HCT116 (cell line): ENCODE measurements around the gene H19. TPM values are rescaled to one million over a fixed set of nuclear protein-coding genes. Genes with fewer than 3 reads are reported as not detected.

Source experiments
- ATAC-seq: fragments of 200-7000 bp; cut with Tn5 transposase; 2 replicates; pipeline ENCODE4 v1.9.1; 2020; ENCODE audit warnings: mild to moderate bottlenecking, moderate library complexity
- BruUV-seq: library from RNA; stranded (reverse); fragments of 400-500 nt; replicated peaks from 2 replicates; lab custom pipeline; 2021; lab: Mats Ljungman, UMichigan
- CTCF ChIA-PET: fragments of 300-600 bp; sonication (Branson Sonifier 250); formaldehyde crosslinking; loops from one replicate; lab custom pipeline; 2021; ENCODE audit warnings: antibody characterized with exemption; lab: Charles Lee
- POLR2A ChIA-PET: fragments of 300-600, 350-600 bp; sonication (Branson Sonifier 250); formaldehyde crosslinking; loops from one replicate; lab custom pipeline; 2021; ENCODE audit warnings: antibody characterized with exemption; lab: Charles Lee
- RAD21 ChIA-PET, 2 experiments: fragments of 300-600 bp; sonication (Branson Sonifier 250); formaldehyde crosslinking; loops; one replicate each; lab custom pipeline; 2023; ENCODE audit warnings: low total read pairs in 2 of 2; ENCODE audit not compliant: uncharacterized antibody in 2 of 2, unreplicated experiment in 2 of 2, low non-redundant PET in 1 of 2; lab: Charles Lee
- DNase-seq: peaks from one replicate; pipeline ENCODE4 v3.0.0-alpha.2; 2010; ENCODE audit warnings: low read depth, low spot score
- H2AFZ ChIP-seq: fragments of 200-600 bp; shearing (Covaris generic), sonication (generic); 2 replicates; pipeline ENCODE4 v1.6.1; 2017; ENCODE audit warnings: low read depth, mixed run types, mixed read lengths, antibody characterized with exemption, low read length; ENCODE audit not compliant: poor library complexity, severe bottlenecking
- H3K27ac ChIP-seq: 2 replicates; pipeline ENCODE4 v1.5.1; 2012; ENCODE audit warnings: low read depth, low read length
- H3K27me3 ChIP-seq: fragments of 200-600 bp; sonication (generic); 2 replicates; pipeline ENCODE4 v1.6.1; 2016; ENCODE audit warnings: mixed run types, low read length, mixed read lengths; ENCODE audit not compliant: insufficient read depth
- H3K36me3 ChIP-seq, 2 experiments: fragments of 200-500 bp in 1 of 2; fragments of 200-600 bp in 1 of 2; sonication (Bioruptor generic) in 1 of 2; sonication (generic) in 1 of 2; 2 replicates each; pipeline versions ENCODE4 v1.5.1 to v1.6.1; 2014 to 2016; ENCODE audit warnings: low read length in 2 of 2, inconsistent platforms in 1 of 2, mixed read lengths in 1 of 2, mixed run types in 1 of 2; ENCODE audit not compliant: insufficient read depth in 2 of 2, control insufficient read depth in 1 of 2
- H3K4me1 ChIP-seq, 2 experiments: fragments of 200-600 bp in 1 of 2; sonication (generic) in 1 of 2; 2 replicates each; pipeline versions ENCODE4 v1.5.1 to v1.6.1; 2012 to 2017; ENCODE audit warnings: low read length in 2 of 2, inconsistent platforms in 1 of 2, mild to moderate bottlenecking in 1 of 2, mixed read lengths in 1 of 2, mixed run types in 1 of 2, moderate library complexity in 1 of 2; ENCODE audit not compliant: insufficient read depth in 2 of 2, control insufficient read depth in 1 of 2
- H3K4me2 ChIP-seq: fragments of 200-600 bp; sonication (generic); 2 replicates; pipeline ENCODE4 v1.6.1; 2017; ENCODE audit warnings: mixed run types, low read length, mixed read lengths
- H3K4me3 ChIP-seq, 2 experiments: fragments of 200-600 bp in 1 of 2; sonication (generic) in 1 of 2; replicated peaks in 1 of 2; 2 replicates each; pipeline ENCODE4 v1.5.1; 2011 to 2016; ENCODE audit warnings: low read length in 2 of 2, control low read depth in 1 of 2, low read depth in 1 of 2, mild to moderate bottlenecking in 1 of 2, mixed read lengths in 1 of 2, mixed run types in 1 of 2
- H3K79me2 ChIP-seq: fragments of 200-600 bp; sonication (generic); 2 replicates; pipeline ENCODE4 v1.6.1; 2017; ENCODE audit warnings: mild to moderate bottlenecking, mixed run types, low read length, moderate library complexity, mixed read lengths; ENCODE audit not compliant: insufficient read depth
- H3K9ac ChIP-seq: fragments of 200-600 bp; sonication (generic); 2 replicates; pipeline ENCODE4 v1.6.1; 2016; ENCODE audit warnings: low read length, mixed read lengths
- H3K9me2 ChIP-seq: fragments of 200-600 bp; sonication (generic), shearing (Covaris generic); 2 replicates; pipeline ENCODE4 v1.6.1; 2017; ENCODE audit warnings: mixed run types, mild to moderate bottlenecking, moderate library complexity; ENCODE audit not compliant: insufficient read depth
- H3K9me3 ChIP-seq, 2 experiments: fragments of 200-500 bp in 1 of 2; fragments of 200-600 bp in 1 of 2; sonication (Bioruptor generic) in 1 of 2; sonication (generic) in 1 of 2; 2 replicates each; pipeline ENCODE4 v1.6.1; 2014 to 2017; ENCODE audit warnings: low read length in 2 of 2, mixed read lengths in 2 of 2, inconsistent platforms in 1 of 2, low read depth in 1 of 2, mild to moderate bottlenecking in 1 of 2, mixed run types in 1 of 2, moderate library complexity in 1 of 2; ENCODE audit not compliant: control insufficient read depth in 1 of 2, insufficient read depth in 1 of 2
- H4K20me1 ChIP-seq: fragments of 200-600 bp; sonication (generic), shearing (Covaris generic); 2 replicates; pipeline ENCODE4 v1.6.1; 2017; ENCODE audit warnings: mixed run types, mild to moderate bottlenecking, moderate library complexity; ENCODE audit not compliant: insufficient read depth
- CBX3 ChIP-seq: IDR thresholded peaks from 2 replicates; pipeline ENCODE4 v1.6.1; 2012; ENCODE audit warnings: low read depth
- CTCF ChIP-seq, 3 experiments: fragments of 200-600 bp in 1 of 3; sonication (generic) in 1 of 3; IDR thresholded peaks in 2 of 3; conservative IDR thresholded peaks in 1 of 3; 2 replicates each; pipeline ENCODE4 v1.5.1; 2012 to 2017; ENCODE audit warnings: low read depth in 2 of 3, low read length in 2 of 3, antibody characterized with exemption in 1 of 3, borderline replicate concordance in 1 of 3, control low read depth in 1 of 3, mild to moderate bottlenecking in 1 of 3, mixed read lengths in 1 of 3, mixed run types in 1 of 3, moderate library complexity in 1 of 3; ENCODE audit not compliant: insufficient read depth in 1 of 3
- ELF1 ChIP-seq: IDR thresholded peaks from 2 replicates; pipeline ENCODE4 v1.6.1; 2012; ENCODE audit warnings: low read depth, borderline replicate concordance
- EZH2 ChIP-seq: fragments of 200-600 bp; sonication (generic); IDR thresholded peaks from 2 replicates; pipeline ENCODE4 v1.6.1; 2017; ENCODE audit warnings: antibody characterized with exemption, mixed run types
- EZH2phosphoT487 ChIP-seq: fragments of 200-600 bp; IDR thresholded peaks from 2 replicates; pipeline ENCODE4 v1.6.1; 2018; ENCODE audit warnings: antibody characterized with exemption, borderline replicate concordance
- FOSL1 ChIP-seq: IDR thresholded peaks from 2 replicates; pipeline ENCODE4 v1.6.1; 2012; ENCODE audit warnings: low read depth
- MAX ChIP-seq: IDR thresholded peaks from 2 replicates; pipeline ENCODE4 v1.6.1; 2012
- POLR2AphosphoS5 ChIP-seq: IDR thresholded peaks from 2 replicates; pipeline ENCODE4 v1.6.1; 2011; ENCODE audit warnings: mild to moderate bottlenecking, low read depth, low read length, moderate library complexity
- RAD21 ChIP-seq: IDR thresholded peaks from 2 replicates; pipeline ENCODE4 v1.6.1; 2012; ENCODE audit warnings: low read depth, mild to moderate bottlenecking
- SIN3A ChIP-seq: IDR thresholded peaks from 2 replicates; pipeline ENCODE4 v1.6.1; 2012; ENCODE audit warnings: low read depth
- SRF ChIP-seq: IDR thresholded peaks from 2 replicates; pipeline ENCODE4 v1.6.1; 2012; ENCODE audit warnings: low read depth
- TCF7L2 ChIP-seq: IDR thresholded peaks from 2 replicates; pipeline ENCODE4 v1.7.0; 2011; ENCODE audit warnings: borderline replicate concordance, inconsistent platforms; ENCODE audit not compliant: insufficient read depth, insufficient read length; ENCODE audit errors: extremely low read depth
- ZBTB33 ChIP-seq: IDR thresholded peaks from 2 replicates; pipeline ENCODE4 v1.6.1; 2011; ENCODE audit warnings: mild to moderate bottlenecking, low read length, moderate library complexity; ENCODE audit not compliant: insufficient replicate concordance; ENCODE audit errors: extremely low read depth
- ZNF274 ChIP-seq: fragments of 200-500 bp; sonication (Bioruptor generic); IDR thresholded peaks from 2 replicates; pipeline ENCODE4 v1.6.1; 2014; ENCODE audit warnings: mild to moderate bottlenecking, low read depth, low read length, inconsistent platforms
- intact Hi-C: fragments of 100-400 bp; cut with micrococcal nuclease; formaldehyde crosslinking; loops from 2 replicates; pipeline ENCODE4 v1.10.0; 2022
- total RNA-seq: library from RNA; stranded (reverse); gene quantifications from one replicate; pipeline ENCODE4 v1.2.1, GENCODE V29; 2021; ENCODE audit not compliant: unreplicated experiment

Gene H19
- total RNA-seq, 1 experiment from 2014 or later, result 10.5 TPM

GRCh38 chr11:1964348-1964747 is 33.3 kb downstream of the H19 start:
- no peak overlapping the region for H3K9ac ChIP-seq
- H4K20me1 ChIP-seq, result no peaks in the 10 kb centered on the region
- H3K36me3 ChIP-seq, result no peaks in the 10 kb centered on the region
- no peaks in the 10 kb centered on the region for H3K9me3 ChIP-seq
- H2AFZ ChIP-seq, result no peak overlapping the region
- H3K9me2 ChIP-seq, result no peaks in the 10 kb centered on the region
- no peak overlapping the region for H3K27ac ChIP-seq
- CTCF ChIA-PET, result no interaction called here
- POLR2A ChIA-PET, result no interaction called here
- no peak for ATAC-seq
- H3K27me3 ChIP-seq, result no peaks in the 10 kb centered on the region
- H3K4me2 ChIP-seq, result no peak overlapping the region
- no peak overlapping the region for H3K4me3 ChIP-seq
- DNase-seq, result no peak
- intact Hi-C loops, result no loop called here
- RAD21 ChIA-PET, result no interaction called here
- no peak for TF ChIP-seq FOSL1
- H3K4me1 ChIP-seq, result no peaks in the 10 kb centered on the region
- BruUV-seq, result no TSS peak
- no peaks in the 10 kb centered on the region for H3K79me2 ChIP-seq

GRCh38 chr11:1963864-1964263 is 33.8 kb downstream of the H19 start:
- no peaks in the 10 kb centered on the region for H4K20me1 ChIP-seq
- TF ChIP-seq RAD21 (no peak), POLR2AphosphoS5 (no peak), EZH2 (no peak), TCF7L2 (no peak), EZH2phosphoT487 (no peak), CTCF (IDR thresholded peaks at IDR 0.05 in 2 of 3, conservative IDR thresholded peaks at IDR 0.05 in 1 of 3; ENCODE audit: borderline replicate concordance in 1 of 3, insufficient read depth in 1 of 3, low read depth in 2 of 3, low read length in 2 of 3) (no peak), MAX (no peak), ZBTB33 (no peak), SRF (no peak), ZNF274 (no peak), ELF1 (no peak), CBX3 (no peak), SIN3A (no peak)
- TF ChIP-seq, all 23 proteins: peak for 0
- Histone ChIP-seq H3K9me2 (no peaks in the 10 kb centered on the region), H2AFZ (no peak overlapping the region), H3K4me2 (no peak overlapping the region), H3K4me1 (no peaks in the 10 kb centered on the region), H3K36me3 (no peaks in the 10 kb centered on the region), H3K9me3 (no peaks in the 10 kb centered on the region), H3K27me3 (no peaks in the 10 kb centered on the region), H3K27ac (no peak overlapping the region), H3K9ac (no peak overlapping the region), H3K4me3 (no peak overlapping the region), H3K79me2 (no peaks in the 10 kb centered on the region)
- BruUV-seq, result no TSS peak
- ChIA-PET POLR2A (no interaction called here), CTCF (no interaction called here), RAD21 (no interaction called here)
- ATAC-seq (no peak), DNase-seq (no peak)
- intact Hi-C loops, result no loop called here
